ENCODE measurements around the gene N4BP3.
"Not testable (repeated sequence)": the region's sequence is repeated elsewhere in the genome, so short reads cannot be mapped to it uniquely, and the experiment has no call there.

N4BP3 gene, protein sequence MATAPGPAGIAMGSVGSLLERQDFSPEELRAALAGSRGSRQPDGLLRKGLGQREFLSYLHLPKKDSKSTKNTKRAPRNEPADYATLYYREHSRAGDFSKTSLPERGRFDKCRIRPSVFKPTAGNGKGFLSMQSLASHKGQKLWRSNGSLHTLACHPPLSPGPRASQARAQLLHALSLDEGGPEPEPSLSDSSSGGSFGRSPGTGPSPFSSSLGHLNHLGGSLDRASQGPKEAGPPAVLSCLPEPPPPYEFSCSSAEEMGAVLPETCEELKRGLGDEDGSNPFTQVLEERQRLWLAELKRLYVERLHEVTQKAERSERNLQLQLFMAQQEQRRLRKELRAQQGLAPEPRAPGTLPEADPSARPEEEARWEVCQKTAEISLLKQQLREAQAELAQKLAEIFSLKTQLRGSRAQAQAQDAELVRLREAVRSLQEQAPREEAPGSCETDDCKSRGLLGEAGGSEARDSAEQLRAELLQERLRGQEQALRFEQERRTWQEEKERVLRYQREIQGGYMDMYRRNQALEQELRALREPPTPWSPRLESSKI

DNA sequence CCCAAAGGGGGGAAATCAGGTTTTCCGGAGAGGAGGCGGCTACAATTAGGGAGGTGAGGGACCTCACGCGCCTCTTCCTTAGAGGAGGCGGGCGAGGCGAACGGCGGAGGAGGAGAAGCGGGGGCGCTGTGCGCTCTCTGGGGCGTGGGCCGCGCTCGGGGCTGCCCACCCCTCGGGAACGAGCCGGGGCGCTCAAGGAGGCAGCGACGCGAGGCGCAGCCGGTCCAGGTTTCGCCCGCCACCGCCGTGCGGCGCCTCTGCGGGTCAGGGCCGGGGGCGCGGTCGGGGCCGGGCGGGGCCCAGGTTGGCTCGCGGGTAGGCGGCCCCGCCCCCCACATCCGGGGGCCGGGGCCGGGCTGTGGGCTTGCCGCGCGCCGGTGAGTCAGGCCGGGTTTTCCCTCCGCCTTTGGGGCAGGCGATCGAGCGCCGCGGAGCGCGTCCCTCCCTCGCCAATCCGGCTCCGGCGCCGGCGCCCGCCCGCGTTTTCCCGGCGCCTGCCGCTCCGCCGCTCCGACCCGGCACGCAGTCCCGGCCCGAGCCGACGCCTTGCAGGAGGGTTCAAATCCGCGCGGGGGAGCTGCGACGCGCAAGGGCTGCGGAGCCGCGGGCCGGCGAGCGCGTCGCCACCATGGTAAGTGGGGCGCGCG is at the start of gene N4BP3:
N4BP3 (plus strand) TSS at position 392 of the 647 bp plus-strand sequence. CDS start 6,052 bp downstream, outside the sequence.
- no peak for DNase-seq (ENCODE audit: low read depth)

DNA sequence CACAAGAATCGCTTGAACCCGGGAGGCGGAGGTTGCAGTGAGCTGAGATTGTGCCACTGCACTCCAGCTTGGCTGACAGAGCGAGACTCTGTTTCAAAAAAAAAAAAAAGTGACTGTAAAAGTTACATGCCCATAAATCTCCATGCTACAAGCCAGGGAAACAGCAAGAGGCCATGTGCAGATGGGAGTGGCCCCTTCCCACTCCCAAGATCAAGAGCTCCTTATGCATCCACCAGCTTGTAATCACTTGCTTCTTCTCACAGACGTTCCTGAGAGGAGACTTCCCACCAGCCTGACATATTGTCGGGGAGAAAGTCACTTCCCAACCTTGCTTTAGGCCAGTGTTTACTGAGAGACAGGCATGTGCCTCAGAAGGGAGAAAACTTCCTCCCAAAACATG is 45.6 kb upstream of the N4BP3 start:
- no peak for DNase-seq (ENCODE audit: low read depth)

DNA sequence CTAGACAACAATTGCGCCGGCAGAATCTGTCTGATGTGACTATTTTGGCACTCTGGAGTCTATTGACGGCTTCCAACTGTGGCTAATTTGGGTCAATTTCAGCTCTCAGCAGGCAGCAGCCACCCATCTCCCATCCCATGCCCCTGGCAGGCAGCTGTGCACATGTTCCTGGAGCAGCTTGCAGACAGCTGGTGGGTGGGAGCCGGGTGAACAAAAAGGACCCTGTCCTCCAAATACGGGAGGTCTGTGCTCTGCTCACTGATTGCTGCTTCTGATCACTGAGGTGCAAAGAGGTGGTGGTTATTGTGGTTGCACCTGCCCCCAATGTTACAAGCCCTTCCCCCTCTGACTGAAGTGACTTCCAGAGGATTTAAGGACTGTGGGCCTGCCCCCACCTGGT is 45.0 kb upstream of the N4BP3 start:
- no peak for DNase-seq (ENCODE audit: low read depth)

DNA sequence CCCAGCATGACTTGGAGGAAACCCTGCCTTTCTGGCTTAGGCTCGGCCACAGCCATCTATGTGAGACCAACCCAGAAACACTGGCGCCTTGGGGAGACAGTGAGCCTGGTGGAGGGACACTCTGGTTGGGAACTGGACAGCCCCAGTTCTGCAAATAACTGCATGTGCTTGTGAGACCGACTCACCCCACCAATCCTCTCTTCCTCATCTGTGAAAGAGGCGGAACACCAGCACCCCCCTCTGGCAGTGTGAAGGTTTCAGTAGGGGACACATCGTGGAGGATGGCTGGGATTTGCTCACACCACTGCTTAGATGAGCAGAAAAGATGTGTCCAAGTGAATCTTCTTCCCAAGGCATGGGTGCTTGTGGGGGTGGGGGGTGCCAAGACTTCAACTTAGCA is 43.4 kb upstream of the N4BP3 start:
- no peak for DNase-seq (ENCODE audit: low read depth)

DNA sequence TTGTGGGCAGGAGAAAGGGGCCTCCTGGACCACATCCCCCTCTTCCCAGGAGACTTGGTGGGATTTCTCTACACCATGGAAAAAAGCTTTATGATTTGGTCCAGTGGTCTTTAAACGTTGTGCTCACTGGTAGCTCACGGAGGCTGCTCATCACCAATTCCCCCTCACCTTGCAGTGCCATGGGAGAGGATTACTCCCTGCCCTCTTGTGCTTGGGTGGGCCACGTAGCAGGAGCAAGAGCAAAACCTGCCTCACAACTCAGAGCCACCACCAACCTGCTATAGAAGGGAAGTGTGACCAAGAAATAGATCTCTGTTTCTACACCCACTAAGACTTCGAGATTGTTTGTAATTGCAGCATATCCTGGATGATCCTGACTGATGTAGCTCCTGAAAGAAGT is 42.2 kb upstream of the N4BP3 start:
- no peak for DNase-seq (ENCODE audit: low read depth)

DNA sequence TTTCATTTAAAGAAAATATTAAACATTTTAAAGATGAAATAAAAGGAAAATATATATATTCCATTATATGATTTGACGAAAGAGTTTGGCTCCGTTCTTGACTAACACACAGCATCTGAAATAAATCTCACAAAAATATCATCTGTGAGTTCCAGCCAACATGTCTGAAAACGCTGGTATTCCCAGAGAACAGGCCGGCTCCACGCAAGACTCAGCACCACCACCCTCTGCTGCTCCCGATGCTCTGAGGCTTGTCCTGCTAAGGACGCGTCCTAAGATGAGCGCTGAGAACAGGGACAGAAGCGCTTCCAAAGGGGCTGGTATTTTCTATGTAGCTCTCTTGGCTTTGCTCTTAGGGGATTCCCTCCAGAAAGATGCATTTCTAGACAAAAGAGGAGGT is 40.6 kb upstream of the N4BP3 start:
- DNase-seq (ENCODE audit: low read depth), result no peak

DNA sequence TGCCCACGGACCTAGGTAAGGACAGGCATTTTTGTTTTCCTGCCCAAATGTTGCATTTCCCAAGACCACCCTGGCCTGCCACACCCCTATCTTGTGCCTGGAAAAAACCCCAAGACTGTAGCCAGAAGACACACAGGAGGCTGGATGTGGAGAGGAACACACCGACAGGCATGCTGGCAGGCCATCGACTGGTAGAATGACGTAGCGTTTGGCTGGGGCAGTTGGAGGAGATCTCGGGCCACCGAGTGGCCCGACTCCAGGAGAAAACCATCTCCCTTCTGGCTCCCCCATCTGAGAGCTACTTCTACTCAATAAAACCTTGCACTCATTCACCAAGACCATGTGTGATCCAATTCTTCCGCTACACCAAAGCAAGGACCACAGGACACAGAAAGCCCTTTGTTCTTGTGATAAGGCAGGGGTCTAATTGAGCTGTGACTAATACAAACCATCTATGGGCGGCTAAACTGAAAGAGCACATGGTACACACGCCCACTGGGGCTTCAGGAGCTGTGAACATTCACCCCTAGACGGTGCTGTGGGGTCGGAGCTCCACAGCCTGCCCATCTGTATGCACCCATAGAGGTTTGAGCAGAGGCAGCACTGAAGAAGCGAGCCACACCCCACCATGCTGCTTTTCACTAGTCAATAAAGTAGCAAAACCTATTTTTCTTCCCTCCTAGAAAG is 38.9 kb upstream of the N4BP3 start:
- no peak for DNase-seq (ENCODE audit: low read depth)

DNA sequence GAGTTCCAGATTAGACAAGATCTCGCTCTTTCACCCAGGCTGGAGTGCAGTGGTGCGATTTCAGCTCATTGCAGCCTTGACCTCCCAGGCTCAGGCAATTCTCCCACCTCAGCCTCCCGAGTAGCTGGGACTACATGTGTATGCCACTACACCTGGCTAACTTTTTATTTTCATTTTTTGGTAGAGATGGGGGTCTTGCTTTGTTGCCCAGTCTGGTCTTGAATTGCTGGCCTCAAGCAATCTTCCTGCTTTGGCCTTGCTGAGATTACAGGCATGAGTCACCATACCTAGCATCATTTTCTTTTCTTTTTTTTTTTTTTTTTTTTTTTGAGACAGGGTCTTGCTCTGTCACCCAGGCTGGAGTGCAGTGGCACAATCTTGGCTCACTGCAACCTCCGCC is 36.4 kb upstream of the N4BP3 start:
- not testable (repeated sequence) for DNase-seq (ENCODE audit: low read depth)

DNA sequence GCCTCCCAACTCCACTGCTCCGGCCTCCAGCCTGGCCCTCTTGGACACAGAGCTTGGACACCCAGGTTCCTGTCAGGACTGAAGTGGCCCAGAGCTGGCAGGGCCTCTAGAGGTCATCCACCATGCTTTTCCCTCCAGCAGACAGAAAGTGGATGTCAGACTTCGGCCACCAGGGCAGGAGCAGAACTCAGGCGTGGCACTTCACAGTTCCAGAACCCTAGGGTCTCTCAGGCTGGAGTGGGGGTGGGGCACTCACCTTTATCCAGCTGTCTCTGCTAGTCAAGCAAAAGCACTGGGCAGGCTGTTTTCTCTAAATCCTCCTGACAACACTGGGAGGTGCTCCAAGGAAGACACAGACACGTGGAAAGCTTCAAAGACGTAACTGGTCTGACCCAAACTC is 35.6 kb upstream of the N4BP3 start:
- DNase-seq (ENCODE audit: low read depth), result no peak

DNA sequence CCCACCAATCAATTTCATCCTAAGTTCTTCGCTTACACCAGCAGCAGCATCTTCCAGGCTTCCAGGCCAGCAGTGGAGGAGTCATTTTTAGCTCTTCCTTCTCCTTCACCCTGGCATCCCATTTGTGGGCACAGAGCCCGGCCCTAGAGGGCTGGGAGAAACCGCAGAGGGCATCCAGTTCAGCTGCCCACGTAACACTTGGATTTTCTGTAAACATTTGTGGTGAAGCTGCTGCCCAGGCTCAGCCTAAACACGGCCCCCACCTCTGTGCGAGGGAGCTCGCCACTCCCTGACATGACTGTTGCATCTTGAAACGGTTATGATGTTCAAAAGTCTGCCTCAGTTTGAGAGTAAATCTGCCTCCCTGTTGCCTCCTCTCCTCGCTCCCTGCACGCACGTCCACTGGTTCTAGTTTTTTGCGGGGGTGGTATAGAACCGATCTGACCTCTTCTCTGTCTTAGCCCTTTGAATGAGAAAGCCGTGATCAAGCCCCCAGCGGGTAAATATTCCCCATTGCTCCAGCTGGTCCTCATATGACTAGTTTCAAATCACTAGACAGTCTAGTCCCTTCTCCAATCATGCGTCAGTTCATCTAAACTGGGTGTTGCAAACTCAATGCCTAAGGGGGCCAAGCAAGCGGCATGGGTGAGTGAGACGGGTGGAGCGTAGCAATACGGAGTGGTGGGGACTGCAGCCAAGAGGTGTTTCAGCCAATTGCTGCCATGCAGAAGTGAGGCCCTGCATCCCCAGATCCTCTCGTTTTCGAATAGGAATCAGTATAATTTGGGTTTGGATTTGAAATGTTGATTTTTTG is 34.9 kb upstream of the N4BP3 start:
- no peak for DNase-seq (ENCODE audit: low read depth)

DNA sequence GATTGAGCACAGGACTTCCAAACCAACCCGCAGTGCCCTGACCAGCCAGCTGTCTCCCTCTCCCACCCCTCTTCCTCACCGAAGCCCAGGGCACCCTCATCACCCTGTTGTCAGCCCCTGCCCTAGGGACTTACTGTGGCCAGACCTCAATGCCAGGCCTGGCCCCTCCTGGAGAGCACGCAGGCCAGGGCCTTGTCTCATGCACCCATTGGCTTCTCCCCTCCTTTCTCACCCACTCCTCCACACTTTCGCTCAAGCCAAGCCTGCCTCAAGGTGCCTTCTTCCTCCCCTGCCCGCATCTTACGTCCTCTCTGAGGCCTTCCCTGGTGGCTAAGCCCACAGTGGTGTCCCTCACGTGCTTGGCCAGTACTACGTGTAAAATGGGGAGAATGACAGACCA is 33.3 kb upstream of the N4BP3 start:
- DNase-seq (ENCODE audit: low read depth), result no peak

DNA sequence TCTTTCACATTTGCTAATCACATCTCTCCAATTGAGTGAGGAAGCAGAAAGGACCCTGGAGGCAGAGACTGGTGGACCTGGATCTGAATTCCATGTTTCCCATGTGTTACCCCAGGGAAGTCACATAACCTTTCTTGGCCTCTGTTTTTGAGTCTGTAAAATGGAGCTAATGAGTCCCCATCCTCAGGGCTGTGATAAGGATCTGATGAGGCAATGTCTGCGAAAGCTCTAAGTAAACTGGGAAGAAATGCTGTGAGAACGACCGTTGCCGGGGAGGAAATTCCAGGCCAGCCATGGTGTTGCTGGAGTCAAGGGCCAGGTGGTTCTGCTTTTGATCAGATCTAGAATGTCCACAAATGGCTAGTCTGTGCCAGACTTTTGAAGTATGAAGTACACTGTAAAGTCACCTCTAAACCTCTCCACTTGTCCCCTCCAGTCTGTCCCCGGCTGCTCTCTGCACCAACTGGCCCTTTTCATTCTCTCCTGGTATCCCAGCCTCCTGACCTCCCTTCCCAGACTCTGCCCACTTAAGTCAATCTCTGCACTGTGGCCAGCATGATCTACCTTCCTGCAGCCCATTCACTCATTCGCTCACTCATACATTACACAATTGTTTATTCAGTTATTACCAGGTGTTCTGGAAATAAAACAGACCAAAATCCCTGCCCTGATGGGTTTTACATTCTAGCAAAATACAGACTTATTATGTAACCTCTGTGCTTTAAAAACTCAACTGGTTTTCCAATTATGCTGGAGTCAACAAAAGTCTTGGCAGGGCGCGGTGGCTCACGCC is 32.5 kb upstream of the N4BP3 start:
- no peak for DNase-seq (ENCODE audit: low read depth)

DNA sequence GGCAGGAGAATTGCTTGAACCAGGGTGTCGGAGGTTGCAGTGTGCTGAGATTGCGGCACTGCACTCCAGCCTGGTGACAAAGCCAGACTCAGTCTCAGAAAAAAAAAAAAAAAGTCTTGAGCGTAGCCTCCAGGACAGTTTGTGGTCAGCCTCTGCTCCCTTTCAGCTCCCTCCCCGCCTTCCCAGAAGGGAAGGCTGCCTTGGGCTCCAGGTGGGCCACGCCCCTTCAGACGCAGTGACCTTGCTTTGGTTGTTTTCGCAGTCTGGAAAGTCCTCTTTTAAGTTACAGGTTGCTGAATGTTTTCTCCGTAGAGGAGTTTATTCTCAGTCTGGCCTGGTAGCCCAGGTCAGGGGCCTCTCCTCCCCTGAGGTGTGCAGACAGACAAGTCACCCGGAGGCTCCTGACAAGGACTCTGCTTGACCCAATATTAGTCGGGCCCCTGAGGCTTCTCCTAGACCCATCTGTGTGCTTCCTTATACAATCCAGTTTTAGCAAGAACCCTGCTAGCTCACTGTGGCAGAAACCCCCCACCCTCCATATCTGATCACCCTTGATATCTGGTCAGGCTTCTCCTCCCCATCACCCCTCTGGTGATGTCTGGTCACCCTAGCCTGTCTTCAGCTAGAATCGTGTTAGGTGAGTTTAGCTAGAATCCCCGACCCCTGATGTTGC is 31.6 kb upstream of the N4BP3 start:
- no peak for DNase-seq (ENCODE audit: low read depth)

DNA sequence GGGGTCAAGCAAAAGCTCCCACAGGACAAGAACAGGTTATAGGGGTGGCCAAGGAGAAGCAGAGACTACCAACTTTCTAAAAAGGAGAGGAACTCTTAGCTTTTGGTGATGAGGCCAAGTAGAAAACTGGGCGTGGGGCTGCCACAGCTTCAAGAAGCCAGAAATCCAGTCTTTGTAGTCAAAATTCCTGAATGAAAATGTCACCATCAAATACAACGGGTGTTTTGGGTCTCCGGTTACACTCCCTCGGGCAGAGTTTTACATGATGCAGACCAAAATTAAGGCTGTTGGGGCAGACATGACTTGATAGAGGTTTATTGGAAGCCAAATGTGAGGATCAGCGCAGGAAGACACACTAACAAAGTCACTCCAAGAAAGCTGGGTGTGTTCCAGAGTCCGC is 29.4 kb upstream of the N4BP3 start:
- DNase-seq (ENCODE audit: low read depth), result no peak

DNA sequence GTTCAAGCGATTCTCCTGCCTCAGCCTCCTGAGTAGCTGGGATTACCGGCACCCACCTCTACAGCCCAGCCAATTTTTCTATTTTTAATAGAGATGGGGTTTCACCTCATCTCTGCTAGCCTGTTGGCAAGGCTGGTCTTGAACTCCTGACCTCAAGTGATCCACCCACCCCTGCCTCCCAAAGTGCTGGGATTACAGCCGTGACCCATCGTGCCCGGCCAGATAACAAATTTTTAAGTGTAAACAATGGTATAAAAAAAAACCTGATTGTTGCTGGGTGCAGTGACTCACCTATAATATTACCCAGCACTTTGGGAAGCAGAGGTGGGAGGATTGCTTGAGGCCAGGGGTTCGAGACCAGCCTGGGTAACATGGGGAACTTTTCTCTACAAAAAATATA is 28.0 kb upstream of the N4BP3 start:
- no peak for DNase-seq (ENCODE audit: low read depth)

DNA sequence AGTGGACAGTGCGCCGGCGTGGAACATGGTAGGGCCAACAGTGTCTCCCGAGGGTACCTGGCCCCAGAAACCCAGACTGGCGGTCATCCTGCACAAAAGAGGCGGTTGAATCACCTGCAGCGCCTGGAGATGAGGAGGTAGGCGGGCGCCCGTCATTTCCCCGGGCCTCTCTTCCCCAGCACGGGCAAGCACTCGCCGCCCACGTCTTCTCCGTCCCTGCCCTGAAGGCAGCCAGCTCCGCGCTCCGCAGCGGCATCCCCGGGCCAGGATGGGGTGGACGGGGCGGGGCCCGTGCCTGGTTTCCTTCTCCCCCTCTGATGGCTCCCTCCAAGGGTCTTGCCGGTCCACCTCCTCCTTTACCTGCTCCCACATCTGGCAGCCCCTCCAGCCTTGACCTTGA is 27.1 kb upstream of the N4BP3 start:
- DNase-seq (ENCODE audit: low read depth), result no peak

DNA sequence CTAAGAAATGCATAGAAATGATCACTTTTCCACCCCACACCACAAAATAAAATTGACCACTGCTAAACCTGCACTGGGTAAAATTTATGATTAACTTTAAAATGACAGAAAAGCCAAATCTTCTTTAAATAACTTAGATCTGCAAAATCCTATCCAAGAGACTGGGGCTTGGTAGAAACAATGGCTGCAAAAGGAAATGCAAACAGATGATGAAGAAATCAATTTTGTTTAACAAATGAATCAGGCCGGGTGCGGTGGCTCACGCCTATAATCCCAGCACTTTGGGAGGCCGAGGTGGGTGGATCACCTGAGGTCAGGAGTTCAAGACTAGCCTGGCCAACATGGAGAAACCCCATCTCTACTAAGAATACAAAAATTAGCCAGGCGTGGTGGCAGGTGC is 26.1 kb upstream of the N4BP3 start:
- DNase-seq (ENCODE audit: low read depth), result not testable (repeated sequence)

DNA sequence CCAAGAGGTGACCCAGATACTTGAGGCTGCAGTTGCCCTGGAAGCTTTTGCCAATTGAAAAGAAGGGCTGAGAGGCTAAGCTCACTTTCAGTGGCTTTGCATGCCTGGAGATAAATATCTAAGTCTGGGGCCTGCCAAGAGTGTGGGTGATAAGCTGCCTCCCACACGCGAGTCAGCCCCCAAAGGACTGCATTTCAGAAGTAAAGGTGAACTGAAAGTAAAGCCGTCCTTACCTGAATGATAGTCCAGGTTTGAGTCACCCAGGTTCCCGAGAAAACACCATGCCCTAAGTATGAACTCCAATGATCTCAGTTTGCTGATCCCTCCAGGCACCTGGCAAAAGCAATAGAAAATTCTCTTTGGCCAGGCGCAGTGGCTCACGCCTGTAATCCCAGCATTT is 22.5 kb upstream of the N4BP3 start:
- no peak for DNase-seq (ENCODE audit: low read depth)

DNA sequence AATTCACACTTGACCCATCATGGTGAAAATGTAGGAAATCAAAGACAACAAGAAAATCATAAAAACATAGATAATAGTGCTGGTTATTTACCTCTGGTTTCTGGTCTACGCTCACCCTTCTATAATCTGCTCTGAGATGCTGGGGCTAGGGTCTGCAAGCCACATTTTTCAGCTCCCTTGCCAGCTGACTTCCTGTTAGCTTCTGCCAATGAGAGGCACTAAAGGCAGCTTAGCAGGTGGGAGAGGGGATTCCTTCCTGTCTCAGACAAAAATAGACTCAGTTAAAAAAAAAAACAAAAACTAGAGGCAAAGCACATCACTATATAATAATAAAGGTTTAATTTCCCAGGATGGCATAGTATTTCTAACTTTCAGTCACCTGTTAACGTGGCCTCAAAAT is 20.2 kb upstream of the N4BP3 start:
- no peak for DNase-seq (ENCODE audit: low read depth)

DNA sequence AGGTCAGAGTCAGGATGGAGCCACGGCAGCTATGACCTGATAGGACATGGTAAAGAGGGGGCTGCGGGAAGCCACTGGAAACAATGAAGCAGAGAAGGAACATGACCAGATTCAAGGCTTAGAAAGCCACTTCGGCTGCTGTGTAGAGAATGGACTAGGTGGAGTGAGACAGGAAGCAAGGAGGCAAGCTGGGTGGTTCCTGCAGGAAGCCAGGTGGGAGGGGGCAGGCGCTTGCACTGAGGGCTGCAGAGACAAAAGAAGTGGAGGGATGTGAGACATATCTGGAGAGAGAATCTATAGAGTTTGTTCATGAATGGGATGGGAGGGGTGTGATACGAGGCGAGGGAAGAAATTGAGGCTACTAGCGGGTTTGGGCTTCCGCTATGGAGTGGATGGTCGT is 19.0 kb upstream of the N4BP3 start:
- DNase-seq (ENCODE audit: low read depth), result no peak

DNA sequence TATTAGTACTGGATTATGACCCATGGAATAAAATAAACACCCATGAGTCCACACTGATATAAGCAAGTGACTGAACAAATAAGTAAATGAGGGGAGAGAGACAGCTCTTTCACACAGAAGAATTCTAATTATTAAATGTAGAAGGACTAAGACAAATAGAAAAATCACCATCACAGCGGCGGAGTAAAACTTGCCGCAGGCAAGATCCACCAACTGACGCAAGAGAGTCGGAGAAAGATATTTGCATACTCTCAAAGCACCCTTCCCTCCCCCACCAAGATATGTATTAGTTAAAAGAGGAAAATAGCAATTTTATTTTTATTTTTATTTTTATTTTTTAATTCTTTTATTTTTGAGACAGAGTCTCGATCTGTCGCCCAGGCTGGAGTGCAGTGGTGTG is 14.6 kb upstream of the N4BP3 start:
- DNase-seq (ENCODE audit: low read depth), result no peak
